ENCODE data around the gene RFPL3.

The RFPL3 gene

GRCh38 chr22:32395107-32395506 is 37.4 kb downstream of the RFPL3 start:
- no peak overlapping the region for H4K91ac ChIP-seq (ENCODE audit: low read length)
- H3K79me1 ChIP-seq (replicated peaks; ENCODE audit: low read length, poor library complexity, severe bottlenecking) = peaks cover 20% of the 10 kb centered on the region
- 98% methylated on average over 5 of the region's 5 CpGs for WGBS
- no peak overlapping the region for H3K14ac ChIP-seq (ENCODE audit: low read length in 2 of 2)
- no peak overlapping the region for H3K27ac ChIP-seq (ENCODE audit: low read length, poor library complexity, severe bottlenecking)
- no peaks in the 10 kb centered on the region for H3K9me3 ChIP-seq (ENCODE audit: control insufficient read depth, low read length)
- H2BK120ac ChIP-seq (ENCODE audit: low read depth, low read length) = no peak overlapping the region
- DNase-seq = no peak
- H3K4me3 ChIP-seq (ENCODE audit: insufficient read depth in 1 of 2, low read depth in 1 of 2, low read length in 2 of 2) = no peak overlapping the region
- H3K18ac ChIP-seq (ENCODE audit: low read depth in 1 of 2, low read length in 2 of 2) = no peak overlapping the region
- H3K23ac ChIP-seq (ENCODE audit: low read length in 2 of 2) = no peak overlapping the region
- H2BK5ac ChIP-seq (ENCODE audit: low read depth, low read length, poor library complexity, severe bottlenecking) = no peak overlapping the region
- H2AFZ ChIP-seq (ENCODE audit: low read depth, low read length) = no peak overlapping the region
- no peak overlapping the region for H2BK15ac ChIP-seq (ENCODE audit: low read depth, poor library complexity, severe bottlenecking)
- H2BK12ac ChIP-seq (ENCODE audit: low read length in 2 of 2) = no peak overlapping the region
- no peak overlapping the region for H3K4ac ChIP-seq (ENCODE audit: low read depth in 1 of 2, low read length in 2 of 2)
- peaks cover 44 to 93% of the 10 kb centered on the region in 2 experiments for H3K36me3 ChIP-seq (ENCODE audit: control insufficient read depth in 1 of 2, insufficient read depth in 2 of 2, low read depth in 1 of 2, low read length in 2 of 2)
- no peaks in the 10 kb centered on the region for H3K27me3 ChIP-seq (ENCODE audit: control insufficient read depth in 1 of 2, insufficient read depth in 1 of 2, low read length in 2 of 2)
- no peaks in the 10 kb centered on the region for H3K4me1 ChIP-seq (ENCODE audit: control insufficient read depth, insufficient read depth, low read depth, low read length)
- H4K8ac ChIP-seq (ENCODE audit: low read length) = no peak overlapping the region
- no peak overlapping the region for H3K4me2 ChIP-seq (ENCODE audit: low read length, poor library complexity, severe bottlenecking)
- H2AK5ac ChIP-seq (ENCODE audit: low read length, severe bottlenecking) = no peak overlapping the region
- H3K9ac ChIP-seq (ENCODE audit: low read length) = no peak overlapping the region

- H2BK120ac ChIP-seq (ENCODE audit: low read depth, low read length) = no peak overlapping the region
- H4K91ac ChIP-seq (ENCODE audit: low read length) = no peak overlapping the region
- peaks cover 44 to 96% of the 10 kb centered on the region in 2 experiments for H3K36me3 ChIP-seq (ENCODE audit: control insufficient read depth in 1 of 2, insufficient read depth in 2 of 2, low read depth in 1 of 2, low read length in 2 of 2)
- H2AK5ac ChIP-seq (ENCODE audit: low read length, severe bottlenecking) = no peak overlapping the region
- H3K14ac ChIP-seq (ENCODE audit: low read length in 2 of 2) = no peak overlapping the region
- no peak overlapping the region for H2BK5ac ChIP-seq (ENCODE audit: low read depth, low read length, poor library complexity, severe bottlenecking)
- H3K79me1 ChIP-seq (replicated peaks; ENCODE audit: low read length, poor library complexity, severe bottlenecking) = peaks cover 20% of the 10 kb centered on the region
- WGBS = 100% methylated on average over 1 of the region's 1 CpG
- no peak overlapping the region for H2BK12ac ChIP-seq (ENCODE audit: low read length in 2 of 2)
- no peaks in the 10 kb centered on the region for H3K9me3 ChIP-seq (ENCODE audit: control insufficient read depth, low read length)
- no peak overlapping the region for H3K23ac ChIP-seq (ENCODE audit: low read length in 2 of 2)
- H3K4me2 ChIP-seq (ENCODE audit: low read length, poor library complexity, severe bottlenecking) = no peak overlapping the region
- H2AFZ ChIP-seq (ENCODE audit: low read depth, low read length) = no peak overlapping the region
- H3K27ac ChIP-seq (ENCODE audit: low read length, poor library complexity, severe bottlenecking) = no peak overlapping the region
- H3K4me3 ChIP-seq (ENCODE audit: insufficient read depth in 1 of 2, low read depth in 1 of 2, low read length in 2 of 2) = no peak overlapping the region
- no peak overlapping the region for H4K8ac ChIP-seq (ENCODE audit: low read length)
- H3K18ac ChIP-seq (ENCODE audit: low read depth in 1 of 2, low read length in 2 of 2) = no peak overlapping the region
- no peak overlapping the region for H2BK15ac ChIP-seq (ENCODE audit: low read depth, poor library complexity, severe bottlenecking)
- H3K4ac ChIP-seq (ENCODE audit: low read depth in 1 of 2, low read length in 2 of 2) = no peak overlapping the region
- no peaks in the 10 kb centered on the region for H3K4me1 ChIP-seq (ENCODE audit: control insufficient read depth, insufficient read depth, low read depth, low read length)
- no peaks in the 10 kb centered on the region for H3K27me3 ChIP-seq (ENCODE audit: control insufficient read depth in 1 of 2, insufficient read depth in 1 of 2, low read length in 2 of 2)
- H3K9ac ChIP-seq (ENCODE audit: low read length) = no peak overlapping the region
- no peak for DNase-seq
Observed at GRCh38 chr22:32396255-32396654, 38.6 kb downstream of the RFPL3 start.

GRCh38 chr22:32396746-32397145 is 39.1 kb downstream of the RFPL3 start:
- WGBS = 95% methylated on average over 5 of the region's 5 CpGs
- Histone ChIP-seq H3K27me3 (ENCODE audit: control insufficient read depth in 1 of 2, insufficient read depth in 1 of 2, low read length in 2 of 2) (no peaks in the 10 kb centered on the region), H3K9me3 (ENCODE audit: control insufficient read depth, low read length) (no peaks in the 10 kb centered on the region), H2BK5ac (ENCODE audit: low read depth, low read length, poor library complexity, severe bottlenecking) (no peak overlapping the region), H3K79me1 (replicated peaks; ENCODE audit: low read length, poor library complexity, severe bottlenecking) (peaks cover 20% of the 10 kb centered on the region), H3K4me3 (ENCODE audit: insufficient read depth in 1 of 2, low read depth in 1 of 2, low read length in 2 of 2) (no peak overlapping the region), H2BK12ac (ENCODE audit: low read length in 2 of 2) (no peak overlapping the region), H3K4me2 (ENCODE audit: low read length, poor library complexity, severe bottlenecking) (no peak overlapping the region), H4K8ac (ENCODE audit: low read length) (no peak overlapping the region), H4K91ac (ENCODE audit: low read length) (no peak overlapping the region), H3K4ac (ENCODE audit: low read depth in 1 of 2, low read length in 2 of 2) (no peak overlapping the region), H3K14ac (ENCODE audit: low read length in 2 of 2) (no peak overlapping the region), H2AFZ (ENCODE audit: low read depth, low read length) (no peak overlapping the region), H2AK5ac (ENCODE audit: low read length, severe bottlenecking) (no peak overlapping the region), H2BK120ac (ENCODE audit: low read depth, low read length) (no peak overlapping the region), H3K23ac (ENCODE audit: low read length in 2 of 2) (no peak overlapping the region), H2BK15ac (ENCODE audit: low read depth, poor library complexity, severe bottlenecking) (no peak overlapping the region), H3K4me1 (ENCODE audit: control insufficient read depth, insufficient read depth, low read depth, low read length) (no peaks in the 10 kb centered on the region), H3K27ac (ENCODE audit: low read length, poor library complexity, severe bottlenecking) (no peak overlapping the region), H3K36me3 (ENCODE audit: control insufficient read depth in 1 of 2, insufficient read depth in 2 of 2, low read depth in 1 of 2, low read length in 2 of 2) (peaks cover 44 to 98% of the 10 kb centered on the region in 2 experiments), H3K18ac (ENCODE audit: low read depth in 1 of 2, low read length in 2 of 2) (no peak overlapping the region), H3K9ac (ENCODE audit: low read length) (no peak overlapping the region)
- DNase-seq = no peak

GRCh38 chr22:32401486-32401885 is 43.8 kb downstream of the RFPL3 start:
- H2BK5ac ChIP-seq (ENCODE audit: low read depth, low read length, poor library complexity, severe bottlenecking) = no peak overlapping the region
- no peaks in the 10 kb centered on the region for H3K27me3 ChIP-seq (ENCODE audit: control insufficient read depth in 1 of 2, insufficient read depth in 1 of 2, low read length in 2 of 2)
- H3K4me3 ChIP-seq (ENCODE audit: insufficient read depth in 1 of 2, low read depth in 1 of 2, low read length in 2 of 2) = no peak overlapping the region
- WGBS = 95% methylated on average over 3 of the region's 4 CpGs
- no peak overlapping the region for H2BK12ac ChIP-seq (ENCODE audit: low read length in 2 of 2)
- H3K9ac ChIP-seq (ENCODE audit: low read length) = no peak overlapping the region
- no peak overlapping the region for H4K8ac ChIP-seq (ENCODE audit: low read length)
- no peak overlapping the region for H2AK5ac ChIP-seq (ENCODE audit: low read length, severe bottlenecking)
- no peak overlapping the region for H2BK15ac ChIP-seq (ENCODE audit: low read depth, poor library complexity, severe bottlenecking)
- H3K4me2 ChIP-seq (ENCODE audit: low read length, poor library complexity, severe bottlenecking) = no peak overlapping the region
- no peak overlapping the region for H3K18ac ChIP-seq (ENCODE audit: low read depth in 1 of 2, low read length in 2 of 2)
- DNase-seq = no peak
- no peak overlapping the region for H3K27ac ChIP-seq (ENCODE audit: low read length, poor library complexity, severe bottlenecking)
- peaks cover 22% of the 10 kb centered on the region for H3K79me1 ChIP-seq (replicated peaks; ENCODE audit: low read length, poor library complexity, severe bottlenecking)
- no peak overlapping the region for H2BK120ac ChIP-seq (ENCODE audit: low read depth, low read length)
- no peak overlapping the region for H2AFZ ChIP-seq (ENCODE audit: low read depth, low read length)
- no peaks in the 10 kb centered on the region for H3K4me1 ChIP-seq (ENCODE audit: control insufficient read depth, insufficient read depth, low read depth, low read length)
- no peak overlapping the region for H4K91ac ChIP-seq (ENCODE audit: low read length)
- H3K36me3 ChIP-seq (ENCODE audit: control insufficient read depth in 1 of 2, insufficient read depth in 2 of 2, low read depth in 1 of 2, low read length in 2 of 2) = peaks cover 32 to 94% of the 10 kb centered on the region in 2 experiments
- H3K9me3 ChIP-seq (ENCODE audit: control insufficient read depth, low read length) = no peaks in the 10 kb centered on the region
- no peak overlapping the region for H3K14ac ChIP-seq (ENCODE audit: low read length in 2 of 2)
- no peak overlapping the region for H3K23ac ChIP-seq (ENCODE audit: low read length in 2 of 2)
- no peak overlapping the region for H3K4ac ChIP-seq (ENCODE audit: low read depth in 1 of 2, low read length in 2 of 2)
